CD4-positive, alpha-beta memory T cell (primary cell): ENCODE data around the gene FGF2. TPM values are rescaled to one million over a fixed set of nuclear protein-coding genes. Genes with fewer than 3 reads are reported as not detected.
"Not testable (repeated sequence)": the region's sequence is repeated elsewhere in the genome, so short reads cannot be mapped to it uniquely, and the experiment has no call there.

Source experiments
- CTCF ChIA-PET: fragments of 350-600 bp; sonication (Branson Sonifier 250); formaldehyde crosslinking; loops from one replicate; lab custom pipeline; 2021; ENCODE audit warnings: inconsistent platforms; ENCODE audit not compliant: partially characterized antibody; lab: Charles Lee
- POLR2A ChIA-PET: fragments of 350-600 bp; sonication (Branson Sonifier 250); formaldehyde crosslinking; loops from one replicate; lab custom pipeline; 2021; ENCODE audit not compliant: partially characterized antibody; lab: Charles Lee
- DNase-seq, 5 donors: peaks; one replicate each; pipeline versions ENCODE4 v3.0.0 to v3.0.0-alpha.2; 2020 to 2022; ENCODE audit warnings: mixed read lengths in 1 of 5
- H3K27ac ChIP-seq: one replicate; pipeline ENCODE4 v1.7.0; 2013; ENCODE audit warnings: low read depth, low read length
- H3K27me3 ChIP-seq: 2 replicates; pipeline ENCODE4 v1.7.0; 2013; ENCODE audit warnings: mild to moderate bottlenecking, low read length, moderate library complexity; ENCODE audit not compliant: insufficient read depth
- H3K36me3 ChIP-seq: 2 replicates; pipeline ENCODE4 v1.7.0; 2013; ENCODE audit warnings: mild to moderate bottlenecking, low read length, moderate library complexity; ENCODE audit not compliant: insufficient read depth
- H3K4me1 ChIP-seq: 2 replicates; pipeline ENCODE4 v1.7.0; 2013; ENCODE audit warnings: mild to moderate bottlenecking, low read length, moderate library complexity; ENCODE audit not compliant: insufficient read depth
- H3K4me3 ChIP-seq, 2 donors: one replicate each; pipeline ENCODE4 v1.7.0; 2013; ENCODE audit warnings: low read length in 2 of 2, mild to moderate bottlenecking in 1 of 2
- H3K9me3 ChIP-seq, 2 donors: one replicate each; pipeline ENCODE4 v1.7.0; 2013; ENCODE audit warnings: low read length in 2 of 2, control low read depth in 1 of 2; ENCODE audit not compliant: control insufficient read depth in 1 of 2
- H3K27ac Mint-ChIP-seq, 7 donors: one replicate each; pipeline ENCODE4 v1.8.0; 2020 to 2021; ENCODE audit warnings: mixed read lengths in 7 of 7, mild to moderate bottlenecking in 6 of 7, inconsistent platforms in 3 of 7, moderate library complexity in 3 of 7
- H3K27me3 Mint-ChIP-seq, 2 donors: one replicate each; pipeline ENCODE4 v1.8.0; 2020 to 2021; ENCODE audit warnings: mixed read lengths in 2 of 2
- H3K36me3 Mint-ChIP-seq, 2 donors: one replicate each; pipeline ENCODE4 v1.8.0; 2020 to 2021; ENCODE audit warnings: mixed read lengths in 2 of 2, inconsistent platforms in 1 of 2, mild to moderate bottlenecking in 1 of 2
- H3K4me1 Mint-ChIP-seq, 4 donors: one replicate each; pipeline ENCODE4 v1.8.0; 2020 to 2021; ENCODE audit warnings: mixed read lengths in 4 of 4, mild to moderate bottlenecking in 1 of 4
- H3K4me3 Mint-ChIP-seq, 8 donors: one replicate each; pipeline ENCODE4 v1.8.0; 2020 to 2021; ENCODE audit warnings: mixed read lengths in 8 of 8, mild to moderate bottlenecking in 7 of 8, moderate library complexity in 6 of 8, inconsistent platforms in 3 of 8
- H3K9me3 Mint-ChIP-seq, 8 donors: one replicate each; pipeline ENCODE4 v1.8.0; 2020 to 2021; ENCODE audit warnings: mixed read lengths in 8 of 8, mild to moderate bottlenecking in 5 of 8, inconsistent platforms in 3 of 8, moderate library complexity in 1 of 8
- intact Hi-C: fragments of 100-400 bp; cut with micrococcal nuclease; formaldehyde crosslinking; loops from one replicate; pipeline ENCODE4 v1.15.1; 2023
- polyA plus RNA-seq, 2 donors: library from polyadenylated mRNA; unstranded; fragments of 300-500 nt; fragmentation: Illumina TruSeq; gene quantifications; one replicate each; pipeline ENCODE4 v1.2.3, GENCODE V29; 2021
- total RNA-seq, 2 experiments: library from RNA; stranded (reverse); gene quantifications; one replicate each; pipeline ENCODE4 v1.2.3, GENCODE V29; 2021

The FGF2 gene
- total and polyA plus RNA-seq, 4 experiments from 2014 or later = not detected

DNA sequence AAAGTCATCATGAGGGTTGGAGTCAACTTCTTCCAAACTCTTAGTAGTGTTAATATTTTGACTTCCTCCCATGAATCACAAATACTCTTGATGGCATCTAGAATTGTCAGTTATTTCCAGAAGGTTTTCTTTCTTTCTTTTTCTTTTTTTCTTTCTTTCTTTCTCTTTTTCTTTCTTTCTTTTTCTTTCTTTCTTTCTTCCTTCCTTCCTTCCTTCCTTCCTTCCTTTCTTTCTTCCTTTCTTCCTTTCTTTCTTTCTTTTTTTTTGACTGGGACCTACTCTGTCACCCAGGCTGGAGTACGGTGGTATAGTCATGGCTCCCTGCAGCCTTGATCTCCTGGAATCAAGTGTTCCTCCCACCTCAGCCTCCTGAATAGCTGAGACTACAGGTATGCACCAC lies 17.8 kb downstream of the FGF2 start:
- CTCF ChIA-PET = interaction anchor here (1.5 kb wide), 1 partner anchor 10 kb away, joined by 4 read pairs; no protein-coding TSS in a partner anchor
- intact Hi-C loops, POLR2A ChIA-PET: not testable (repeated sequence)

GRCh38 chr4:122845066-122845465 lies 18.4 kb downstream of the FGF2 start:
- DNase-seq = no peak
- no peaks in the 10 kb centered on the region for H3K36me3 Mint-ChIP-seq
- Histone ChIP-seq H3K4me1 (no peaks in the 10 kb centered on the region), H3K9me3 (no peaks in the 10 kb centered on the region), H3K36me3 (no peaks in the 10 kb centered on the region), H3K4me3 (no peak overlapping the region), H3K27ac (no peak overlapping the region), H3K27me3 (no peaks in the 10 kb centered on the region)
- CTCF ChIA-PET = interaction anchor here (1.5 kb wide), 1 partner anchor 11 kb away, joined by 4 read pairs; no protein-coding TSS in a partner anchor
- no peaks in the 10 kb centered on the region for H3K4me1 Mint-ChIP-seq
- peaks cover 0 to 2% (median 0%) of the 10 kb centered on the region in 8 donors for H3K9me3 Mint-ChIP-seq
- H3K4me3 Mint-ChIP-seq = no peak overlapping the region
- POLR2A ChIA-PET = no interaction called here
- intact Hi-C loops = no loop called here
- H3K27ac Mint-ChIP-seq = no peak overlapping the region
- peaks cover 0 to 2% of the 10 kb centered on the region in 2 donors for H3K27me3 Mint-ChIP-seq

More for the DNA sequence above, 17.8 kb downstream of the FGF2 start:
- H3K27ac ChIP-seq, H3K9me3 ChIP-seq, H3K4me1 Mint-ChIP-seq, H3K4me3 Mint-ChIP-seq, H3K36me3 Mint-ChIP-seq, H3K4me1 ChIP-seq, H3K36me3 ChIP-seq, H3K27ac Mint-ChIP-seq, H3K4me3 ChIP-seq, H3K27me3 ChIP-seq, H3K27me3 Mint-ChIP-seq, DNase-seq, H3K9me3 Mint-ChIP-seq: not testable (repeated sequence)

DNA sequence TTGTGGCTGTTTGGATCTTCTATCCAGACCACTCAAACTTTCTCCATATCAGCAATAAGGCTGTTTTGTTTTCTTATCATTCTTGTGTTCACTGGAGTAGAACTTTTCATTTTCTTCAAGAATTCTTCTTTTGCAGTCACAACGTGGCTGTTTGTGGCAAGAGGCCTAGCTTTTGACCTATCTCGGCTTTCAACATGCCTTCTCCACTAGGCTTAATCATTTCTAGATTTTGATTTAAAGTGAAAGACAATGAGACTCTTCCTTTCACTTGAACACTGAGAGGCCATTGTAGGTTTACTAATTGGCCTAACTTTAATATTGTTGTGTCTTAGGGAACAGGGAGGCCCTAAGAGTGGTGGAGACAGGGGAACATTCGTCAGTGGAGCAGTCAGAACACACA lies 19.1 kb downstream of the FGF2 start:
- POLR2A ChIA-PET = no interaction called here
- no peaks in the 10 kb centered on the region for H3K4me1 Mint-ChIP-seq
- no peak for DNase-seq
- H3K27me3 ChIP-seq = no peaks in the 10 kb centered on the region
- no peaks in the 10 kb centered on the region for H3K4me1 ChIP-seq
- no peaks in the 10 kb centered on the region for H3K36me3 ChIP-seq
- H3K27ac ChIP-seq = no peak overlapping the region
- intact Hi-C loops = no loop called here
- H3K9me3 ChIP-seq = no peaks in the 10 kb centered on the region
- peaks cover 0 to 5% of the 10 kb centered on the region in 2 donors for H3K27me3 Mint-ChIP-seq
- H3K4me3 Mint-ChIP-seq = no peak overlapping the region
- peaks cover 0 to 2% (median 0%) of the 10 kb centered on the region in 8 donors for H3K9me3 Mint-ChIP-seq
- H3K36me3 Mint-ChIP-seq = no peaks in the 10 kb centered on the region
- no peak overlapping the region for H3K27ac Mint-ChIP-seq
- CTCF ChIA-PET = no interaction called here
- no peak overlapping the region for H3K4me3 ChIP-seq

DNA sequence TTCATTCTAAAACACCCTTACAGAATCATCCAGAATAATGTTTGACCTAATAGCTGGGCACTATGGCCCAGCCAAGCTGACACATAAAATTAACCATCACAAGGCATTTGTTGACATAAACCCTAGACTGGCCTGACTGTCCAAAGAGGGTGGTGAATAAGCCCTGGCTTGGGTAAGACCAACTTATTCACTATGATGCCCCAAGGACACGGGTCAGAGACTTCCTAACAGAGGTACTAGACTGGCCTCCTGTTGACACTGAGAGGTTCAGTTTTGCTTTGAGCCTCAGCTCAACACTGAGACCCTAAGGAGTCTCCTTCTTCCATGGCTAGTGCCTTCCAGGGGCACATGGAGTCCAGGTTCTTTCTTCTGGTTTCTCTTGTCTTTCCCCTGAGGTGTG lies 21.3 kb downstream of the FGF2 start:
- no peaks in the 10 kb centered on the region for H3K4me1 Mint-ChIP-seq
- H3K4me3 ChIP-seq = no peak overlapping the region
- DNase-seq = no peak
- CTCF ChIA-PET = no interaction called here
- peaks cover 0 to 7% of the 10 kb centered on the region in 2 donors for H3K27me3 Mint-ChIP-seq
- H3K9me3 ChIP-seq = no peaks in the 10 kb centered on the region
- H3K27me3 ChIP-seq = no peaks in the 10 kb centered on the region
- POLR2A ChIA-PET = no interaction called here
- H3K36me3 ChIP-seq = no peaks in the 10 kb centered on the region
- no peaks in the 10 kb centered on the region for H3K36me3 Mint-ChIP-seq
- no peaks in the 10 kb centered on the region for H3K4me1 ChIP-seq
- H3K4me3 Mint-ChIP-seq = no peak overlapping the region
- peaks cover 0 to 2% (median 0%) of the 10 kb centered on the region in 8 donors for H3K9me3 Mint-ChIP-seq
- no peak overlapping the region for H3K27ac ChIP-seq
- no peak overlapping the region for H3K27ac Mint-ChIP-seq
- intact Hi-C loops = no loop called here

- H3K27ac Mint-ChIP-seq, H3K4me3 Mint-ChIP-seq, H3K27me3 Mint-ChIP-seq, intact Hi-C loops, H3K4me1 ChIP-seq, H3K36me3 ChIP-seq, H3K27ac ChIP-seq, H3K9me3 ChIP-seq, H3K4me1 Mint-ChIP-seq, H3K36me3 Mint-ChIP-seq, H3K27me3 ChIP-seq, POLR2A ChIA-PET, DNase-seq, H3K9me3 Mint-ChIP-seq, CTCF ChIA-PET, H3K4me3 ChIP-seq: not testable (repeated sequence)
Observed at GRCh38 chr4:122849789-122850188, 23.2 kb downstream of the FGF2 start.

DNA sequence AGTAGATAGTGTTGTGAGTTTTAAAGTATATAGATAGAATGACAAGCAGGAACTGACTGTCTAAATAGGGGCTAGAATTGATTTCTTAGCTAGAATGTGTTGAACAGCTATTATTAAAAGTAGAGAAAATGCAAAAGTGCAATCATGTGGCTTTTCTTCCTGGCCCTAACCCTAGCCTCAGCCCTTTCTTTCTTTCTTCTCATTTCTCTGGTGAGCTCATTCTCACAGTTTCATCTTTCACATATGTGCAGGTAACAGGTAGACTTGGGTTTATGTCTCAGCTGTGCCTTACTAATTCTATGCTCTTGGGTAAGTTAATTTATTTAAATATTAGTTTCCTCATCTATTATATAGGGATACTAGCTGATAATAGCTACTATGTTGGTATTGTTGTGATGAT lies 24.9 kb downstream of the FGF2 start:
- H3K4me3 ChIP-seq = no peak overlapping the region
- no peaks in the 10 kb centered on the region for H3K36me3 Mint-ChIP-seq
- H3K9me3 Mint-ChIP-seq = no peaks in the 10 kb centered on the region
- ChIA-PET POLR2A (no interaction called here), CTCF (interaction anchor here (1.0 kb wide), 1 partner anchor 9 kb away, joined by 6 read pairs; no protein-coding TSS in a partner anchor)
- H3K27ac Mint-ChIP-seq = no peak overlapping the region
- no peaks in the 10 kb centered on the region for H3K9me3 ChIP-seq
- peaks cover 0 to 2% (median under 1%) of the 10 kb centered on the region in 4 donors for H3K4me1 Mint-ChIP-seq
- DNase-seq = no peak
- H3K27me3 Mint-ChIP-seq = peaks cover 0 to 7% of the 10 kb centered on the region in 2 donors
- H3K4me3 Mint-ChIP-seq = no peak overlapping the region
- no peaks in the 10 kb centered on the region for H3K4me1 ChIP-seq
- no peak overlapping the region for H3K27ac ChIP-seq
- H3K27me3 ChIP-seq = no peaks in the 10 kb centered on the region
- no peaks in the 10 kb centered on the region for H3K36me3 ChIP-seq
- intact Hi-C loops = no loop called here

GRCh38 chr4:122854447-122855352 lies 28.1 kb downstream of the FGF2 start:
- ChIA-PET POLR2A (no interaction called here), CTCF (interaction anchor here (0.9 to 2.0 kb wide), 4 partner anchors 48 to 97 kb away, joined by 3 to 6 read pairs (median 4); no protein-coding TSS in a partner anchor)
- H3K36me3 Mint-ChIP-seq = no peaks in the 10 kb centered on the region
- H3K4me3 Mint-ChIP-seq = no peak overlapping the region
- peaks cover 0 to 2% (median under 1%) of the 10 kb centered on the region in 4 donors for H3K4me1 Mint-ChIP-seq
- peak overlapping the region in 1 of 7 donors; percentile 41 for H3K27ac Mint-ChIP-seq
- intact Hi-C loops = no loop called here
- Histone ChIP-seq H3K36me3 (no peaks in the 10 kb centered on the region), H3K27me3 (no peaks in the 10 kb centered on the region), H3K27ac (no peak overlapping the region), H3K4me3 (no peak overlapping the region), H3K9me3 (no peaks in the 10 kb centered on the region), H3K4me1 (no peaks in the 10 kb centered on the region)
- H3K27me3 Mint-ChIP-seq = peaks cover 5 to 7% of the 10 kb centered on the region in 2 donors
- DNase-seq = no peak
- no peaks in the 10 kb centered on the region for H3K9me3 Mint-ChIP-seq
